ENCODE results near the gene PRRC2B. TPM values are rescaled to one million over a fixed set of nuclear protein-coding genes. Genes with fewer than 3 reads are reported as not detected.
A peak's percentile ranks its signal among the peaks of the same experiment; 100 is the strongest.

The PRRC2B gene
- total and polyA plus RNA-seq, 10 donors: 23.3 to 235 (median 180) TPM

- 0 to 1% (median 1%) methylated on average over 69 to 83 of the region's 83 CpGs for WGBS, 5 donors
- DNase-seq: peak; percentile 96
- intact Hi-C loops (cut with DNase I; ENCODE audit: low total_unique reads): no loop called here
- TF ChIP-seq CTCF (IDR thresholded peaks at IDR 0.05 in 8 of 11, conservative IDR thresholded peaks at IDR 0.05 in 3 of 11) (no peak), POLR2A (IDR thresholded peaks at IDR 0.05) (no peak), POLR2AphosphoS5 (IDR thresholded peaks at IDR 0.05) (peak; percentile 87 to 92 (median 91))
- Histone ChIP-seq H3K36me3 (peaks cover 0 to 41% (median 20%) of the 10 kb centered on the region in 6 donors), H3K27me3 (replicated peaks in 1 of 7) (no peaks in the 10 kb centered on the region), H3K4me3 (peak within 1 kb of the TSS; percentile 85 to 99 (median 96)), H3K27ac (peak within 1 kb of the TSS; percentile 9 to 89 (median 80)), H3K9me3 (no peaks in the 10 kb centered on the region), H3K4me1 (peaks cover 19 to 60% (median 33%) of the 10 kb centered on the region in 6 donors)
Observed at GRCh38 chr9:131502781-131503625, 109.1 kb downstream of the PRRC2B start, which contains the start of gene POMT1. TSS of gene POMT1 (plus strand) at chr9:131502918. CDS start at chr9:131504219, 1,301 bp downstream.

GRCh38 chr9:131503626-131504465, 110.0 kb downstream of the PRRC2B start:
- 33 to 41% (median 35%) methylated on average over 30 to 32 of the region's 32 CpGs for WGBS, 5 donors
- no peaks in the 10 kb centered on the region for H3K9me3 ChIP-seq
- H3K4me3 ChIP-seq: peak overlapping the region; percentile 85 to 99 (median 96)
- peak overlapping the region in 2 of 8 donors; percentile 80 to 87 for H3K27ac ChIP-seq
- peaks cover 19 to 55% (median 33%) of the 10 kb centered on the region in 6 donors for H3K4me1 ChIP-seq
- peaks cover 0 to 38% (median 12%) of the 10 kb centered on the region in 6 donors for H3K36me3 ChIP-seq
- no peaks in the 10 kb centered on the region for H3K27me3 ChIP-seq (replicated peaks in 1 of 7)
- intact Hi-C loops (cut with DNase I; ENCODE audit: low total_unique reads): no loop called here
- DNase-seq: no peak
- TF ChIP-seq POLR2AphosphoS5 (IDR thresholded peaks at IDR 0.05) (no peak), CTCF (IDR thresholded peaks at IDR 0.05 in 8 of 11, conservative IDR thresholded peaks at IDR 0.05 in 3 of 11) (no peak), POLR2A (IDR thresholded peaks at IDR 0.05) (no peak)

- Histone ChIP-seq H3K27me3 (replicated peaks in 1 of 7) (no peaks in the 10 kb centered on the region), H3K27ac (no peak overlapping the region), H3K4me1 (peaks cover 19 to 44% (median 33%) of the 10 kb centered on the region in 6 donors), H3K9me3 (no peaks in the 10 kb centered on the region), H3K4me3 (no peak overlapping the region), H3K36me3 (peaks cover 0 to 38% (median 13%) of the 10 kb centered on the region in 6 donors)
- 91 to 99% (median 94%) methylated on average over 8 of the region's 8 CpGs for WGBS, 5 donors
- no peak for DNase-seq
- intact Hi-C loops (cut with DNase I; ENCODE audit: low total_unique reads): no loop called here
- TF ChIP-seq CTCF (IDR thresholded peaks at IDR 0.05 in 8 of 11, conservative IDR thresholded peaks at IDR 0.05 in 3 of 11) (no peak), POLR2AphosphoS5 (IDR thresholded peaks at IDR 0.05) (no peak), POLR2A (IDR thresholded peaks at IDR 0.05) (no peak)
Observed at GRCh38 chr9:131505012-131505411, 111.1 kb downstream of the PRRC2B start.

Measured in spleen (tissue), 11 donors.